Stimulated activated CD8-positive, alpha-beta memory T cell treated with anti-CD3 and anti-CD28 coated beads, Interleukin-4, amount 100 ng/mL, for 1 hour (primary cell): ENCODE data around the gene TM9SF4.

ENCODE experiments used
- DNase-seq, 2 donors: peaks; one replicate each; pipeline ENCODE4 v3.0.0-alpha.2; 2020; ENCODE audit warnings: low read depth in 2 of 2, low spot score in 1 of 2

The TM9SF4 gene

DNA sequence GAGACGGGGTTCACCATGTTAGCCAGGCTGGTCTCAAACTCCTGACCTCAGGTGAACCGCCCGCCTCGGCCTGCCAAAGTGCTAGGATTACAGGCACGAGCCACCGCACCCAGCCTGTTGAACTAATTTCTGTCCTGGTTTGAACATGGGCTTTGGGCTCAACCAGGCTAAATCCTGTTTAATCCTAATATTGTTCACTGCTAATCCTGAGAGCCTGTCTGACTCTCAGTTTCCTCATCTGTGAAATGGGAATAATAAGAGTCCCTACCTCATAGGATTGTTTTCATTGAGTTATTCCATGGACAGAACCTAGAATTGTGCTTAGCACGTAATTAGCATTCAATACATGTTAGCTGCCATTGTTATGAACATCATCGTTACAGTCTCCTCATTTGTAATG is 17.4 kb downstream of the TM9SF4 start:
- DNase-seq, result no peak

DNA sequence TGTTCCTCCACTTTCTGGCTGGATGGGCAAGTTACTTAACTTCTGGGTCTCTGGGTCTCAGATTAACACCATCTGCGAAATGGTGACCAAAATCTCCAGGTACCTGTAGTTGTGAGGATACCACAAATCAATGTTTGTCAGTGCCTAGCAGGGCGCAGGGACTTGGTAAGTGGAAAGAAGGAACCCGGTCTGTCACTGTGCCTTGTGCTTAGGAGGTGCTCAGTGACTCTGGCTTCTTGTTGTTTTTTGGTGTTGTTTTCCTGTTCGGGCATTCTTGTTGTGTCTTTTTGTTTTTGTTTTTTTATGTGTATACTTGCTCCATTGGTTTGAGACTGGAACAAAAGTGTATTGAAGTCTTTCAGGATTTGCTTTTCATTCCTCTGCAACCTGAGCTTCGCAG is 17.8 kb downstream of the TM9SF4 start:
- DNase-seq, result no peak

DNA sequence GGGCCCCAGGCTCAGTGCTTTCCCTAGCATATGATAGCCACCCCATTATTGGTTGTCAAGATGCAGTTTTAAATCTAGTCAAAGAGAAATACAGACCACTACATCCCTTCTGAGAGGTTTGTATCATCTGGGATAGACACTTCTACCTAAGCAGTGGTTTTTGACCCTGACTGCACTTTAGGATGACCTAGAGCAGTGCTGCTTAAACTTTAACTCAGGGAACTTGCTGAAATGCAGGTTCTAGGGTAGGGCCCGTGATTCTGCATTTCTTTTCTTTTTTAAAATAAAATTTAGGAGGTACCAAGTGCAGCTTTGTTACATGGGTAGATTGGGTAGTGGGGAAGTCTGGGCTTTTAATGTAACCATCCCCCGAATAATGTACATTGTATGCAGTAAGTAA is 18.7 kb downstream of the TM9SF4 start:
- DNase-seq, result no peak

DNA sequence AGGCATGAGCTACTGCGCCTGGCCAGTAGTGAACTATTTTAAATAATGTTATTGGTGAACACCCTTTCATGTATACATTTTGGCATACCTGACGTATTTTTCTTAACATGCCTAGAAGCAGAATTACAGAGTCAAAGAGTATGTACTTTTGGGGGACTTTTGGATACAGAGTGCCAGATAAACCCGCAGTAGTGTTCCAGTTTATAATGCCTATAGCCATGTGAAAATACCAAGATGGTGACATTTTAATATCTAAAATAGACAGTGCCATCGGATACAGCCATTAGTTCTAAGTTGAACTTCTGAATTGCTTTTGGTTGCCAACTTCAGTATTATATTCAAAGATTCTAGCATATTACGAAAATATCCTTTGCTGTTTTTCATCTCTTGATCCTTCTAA is 20.3 kb downstream of the TM9SF4 start:
- no peak for DNase-seq

DNA sequence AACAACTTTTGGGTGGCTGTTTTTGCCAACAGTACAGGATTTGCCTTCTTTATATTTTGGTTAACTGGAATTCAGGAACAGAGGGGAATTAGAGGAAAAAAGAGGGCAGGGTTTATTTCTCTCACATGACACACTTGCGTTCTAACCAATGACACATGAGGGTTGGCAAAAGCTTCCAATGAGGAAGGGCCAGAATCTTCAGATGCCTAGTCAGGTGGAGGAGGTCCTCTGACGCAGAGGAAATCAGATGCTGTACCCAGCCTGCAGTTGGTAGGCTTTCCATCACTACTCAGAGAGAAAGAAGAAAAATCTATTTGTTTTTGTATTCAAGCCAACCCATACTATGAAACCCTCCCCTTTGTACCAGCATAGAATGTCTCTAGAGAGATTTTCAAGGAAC is 20.8 kb downstream of the TM9SF4 start:
- no peak for DNase-seq

DNA sequence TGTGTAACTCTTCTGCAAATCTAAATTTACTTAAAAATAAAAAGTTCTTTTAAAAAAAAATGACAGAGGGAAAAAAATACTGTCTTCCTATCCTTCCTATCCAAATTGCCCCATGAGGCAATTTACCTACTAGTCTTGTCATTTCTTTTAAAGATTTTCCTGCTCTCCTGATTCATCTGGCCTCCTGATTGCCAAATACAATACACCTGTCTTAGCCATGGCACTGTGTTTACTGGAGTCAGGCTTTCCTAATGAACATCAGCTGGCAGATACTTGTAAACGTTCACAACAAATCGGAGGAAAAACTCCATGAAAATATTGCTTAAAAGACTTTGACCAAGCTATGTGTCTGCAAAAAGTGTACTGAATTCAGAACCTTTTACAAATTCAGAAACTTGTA is 21.5 kb downstream of the TM9SF4 start:
- no peak for DNase-seq

DNA sequence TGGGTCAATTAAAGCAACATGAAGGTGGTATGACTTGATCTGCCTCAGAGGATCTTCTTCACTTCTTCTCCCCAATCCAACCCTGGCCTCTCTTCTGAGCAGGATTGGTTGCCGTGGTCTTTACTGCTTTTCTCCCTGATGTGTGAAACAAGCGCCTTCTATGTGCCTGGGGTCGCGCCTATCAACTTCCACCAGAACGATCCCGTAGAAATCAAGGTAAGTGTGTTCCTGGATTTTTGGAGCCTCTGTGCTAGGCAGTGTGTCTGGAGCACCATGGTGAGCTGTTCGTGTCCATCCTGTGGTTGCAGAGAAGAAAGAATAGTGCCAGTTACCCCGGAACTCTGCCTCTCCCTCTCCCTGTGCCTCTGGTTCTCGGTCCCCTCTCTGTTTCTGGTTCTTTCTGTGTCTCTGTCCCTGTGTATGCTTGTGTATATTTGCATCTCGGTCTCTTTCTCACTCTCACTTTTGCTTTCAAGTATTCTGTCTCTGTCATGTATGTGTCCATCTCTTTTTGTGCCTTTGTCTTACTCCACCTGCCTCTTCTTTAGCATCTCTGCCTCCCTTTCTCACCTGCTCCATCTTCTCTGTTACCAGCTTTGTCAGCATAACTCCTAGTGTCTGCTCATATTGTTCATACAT is 23.5 kb downstream of the TM9SF4 start:
- DNase-seq, result no peak

DNA sequence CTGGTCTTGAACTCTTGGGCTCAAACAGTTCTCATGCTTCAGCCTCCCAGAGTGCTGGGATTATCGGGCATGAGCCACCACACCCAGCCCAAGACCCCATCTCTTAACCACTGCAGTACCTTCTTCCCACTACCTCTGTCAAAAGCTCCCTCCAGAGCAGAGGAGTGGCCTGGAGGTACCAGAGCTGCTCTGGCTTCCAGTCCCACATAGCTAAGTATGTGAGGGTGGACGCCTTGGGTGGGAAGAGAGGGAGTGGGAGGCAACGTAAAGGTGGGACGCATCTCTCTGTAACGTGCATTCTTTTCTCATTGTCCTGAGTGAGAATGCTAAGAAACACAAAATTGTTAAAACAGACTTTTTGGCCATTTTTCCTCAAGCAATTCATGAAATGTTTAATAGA is 24.5 kb downstream of the TM9SF4 start:
- DNase-seq, result no peak

DNA sequence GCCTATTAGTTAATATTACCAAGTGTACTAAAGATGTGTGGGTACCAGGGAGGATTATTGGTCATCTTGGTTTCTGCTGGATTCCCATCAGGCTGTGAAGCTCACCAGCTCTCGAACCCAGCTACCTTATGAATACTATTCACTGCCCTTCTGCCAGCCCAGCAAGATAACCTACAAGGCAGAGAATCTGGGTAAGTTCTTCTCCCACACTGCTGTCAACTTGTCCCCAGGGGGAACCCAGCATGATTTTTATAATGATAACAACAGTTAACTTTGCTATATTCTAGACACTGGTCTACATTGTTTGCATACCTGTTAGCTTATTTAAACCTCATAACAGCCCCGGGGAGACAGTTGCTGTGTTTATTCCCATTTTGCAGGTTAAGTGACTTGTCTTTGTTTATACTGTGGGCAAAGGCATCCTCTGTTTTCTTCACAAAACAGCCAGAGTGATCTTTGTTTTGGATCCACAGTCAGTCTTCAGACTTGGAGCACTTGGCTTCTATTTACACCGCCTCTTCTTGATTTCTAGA is 26.5 kb downstream of the TM9SF4 start:
- no peak for DNase-seq

DNA sequence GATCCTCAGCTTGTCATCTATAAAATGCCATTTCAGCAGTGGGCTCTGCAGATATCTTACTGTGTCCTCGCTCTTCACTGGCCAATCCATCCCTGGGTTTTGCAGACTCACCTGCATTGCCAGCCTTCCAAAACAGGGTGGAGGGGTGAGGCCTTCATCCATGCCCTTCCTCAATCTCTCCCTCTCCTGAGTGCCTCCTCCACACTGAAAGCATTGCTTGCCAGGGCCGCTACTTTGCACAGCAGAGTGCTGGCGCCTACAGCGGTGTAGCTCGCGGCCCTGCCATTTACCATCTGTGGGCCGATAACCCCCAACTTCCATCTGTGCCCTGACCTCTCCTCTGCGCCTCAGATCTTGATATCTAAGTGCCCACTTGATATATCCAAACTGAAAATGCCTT is 29.4 kb downstream of the TM9SF4 start:
- DNase-seq, result no peak

DNA sequence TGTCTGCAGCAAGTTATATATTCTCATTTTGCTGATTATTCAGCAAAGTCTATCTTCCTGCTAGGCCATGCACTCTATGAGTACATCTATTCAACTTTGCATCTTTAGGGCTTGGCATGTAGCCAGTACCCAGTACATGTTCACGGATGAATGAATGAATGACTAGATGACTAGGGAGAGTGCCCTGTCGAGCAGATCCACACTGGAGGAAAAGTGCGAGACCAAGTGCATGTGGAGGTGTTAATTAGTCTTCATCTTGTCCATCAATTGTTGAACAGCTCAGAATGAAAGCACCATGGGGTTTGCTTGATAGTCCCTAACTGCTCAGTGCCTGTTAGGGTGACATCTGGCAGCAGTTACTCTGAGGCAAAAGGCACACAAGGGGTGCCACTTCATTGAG is 30.4 kb downstream of the TM9SF4 start:
- no peak for DNase-seq

DNA sequence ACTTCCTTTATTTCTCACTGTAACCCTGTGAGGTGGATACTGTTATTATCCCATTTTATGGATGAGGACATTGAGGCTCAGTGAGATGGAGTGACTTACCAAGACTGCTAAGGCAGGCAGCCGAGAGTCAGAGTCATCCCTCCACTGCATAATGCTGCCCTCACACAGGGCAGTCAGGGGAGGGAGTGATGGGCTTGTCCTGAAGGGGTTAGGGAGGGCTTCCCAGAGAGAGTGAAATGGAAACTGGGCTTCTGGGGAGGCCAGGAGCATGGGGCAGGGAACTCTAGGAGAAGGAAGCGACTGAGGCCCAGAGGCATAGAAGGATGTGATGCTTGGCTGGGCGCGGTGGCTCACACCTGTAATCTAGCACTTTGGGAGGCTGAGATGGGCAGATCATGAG is 31.1 kb downstream of the TM9SF4 start:
- DNase-seq, result no peak

DNA sequence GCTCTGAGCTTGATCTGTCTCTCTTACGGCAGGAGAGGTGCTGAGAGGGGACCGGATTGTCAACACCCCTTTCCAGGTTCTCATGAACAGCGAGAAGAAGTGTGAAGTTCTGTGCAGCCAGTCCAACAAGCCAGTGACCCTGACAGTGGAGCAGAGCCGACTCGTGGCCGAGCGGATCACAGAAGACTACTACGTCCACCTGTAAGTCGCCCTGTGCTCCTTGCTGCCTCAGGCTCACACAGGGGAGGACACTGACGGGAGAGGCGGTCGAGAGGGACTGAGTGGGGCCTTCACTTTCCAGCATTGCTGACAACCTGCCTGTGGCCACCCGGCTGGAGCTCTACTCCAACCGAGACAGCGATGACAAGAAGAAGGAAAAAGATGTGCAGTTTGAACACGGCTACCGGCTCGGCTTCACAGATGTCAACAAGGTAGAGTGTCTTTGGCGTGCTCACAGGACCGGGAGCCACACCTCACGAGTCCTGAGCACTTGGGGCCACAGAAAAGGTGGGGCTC is 32.0 kb downstream of the TM9SF4 start:
- no peak for DNase-seq

DNA sequence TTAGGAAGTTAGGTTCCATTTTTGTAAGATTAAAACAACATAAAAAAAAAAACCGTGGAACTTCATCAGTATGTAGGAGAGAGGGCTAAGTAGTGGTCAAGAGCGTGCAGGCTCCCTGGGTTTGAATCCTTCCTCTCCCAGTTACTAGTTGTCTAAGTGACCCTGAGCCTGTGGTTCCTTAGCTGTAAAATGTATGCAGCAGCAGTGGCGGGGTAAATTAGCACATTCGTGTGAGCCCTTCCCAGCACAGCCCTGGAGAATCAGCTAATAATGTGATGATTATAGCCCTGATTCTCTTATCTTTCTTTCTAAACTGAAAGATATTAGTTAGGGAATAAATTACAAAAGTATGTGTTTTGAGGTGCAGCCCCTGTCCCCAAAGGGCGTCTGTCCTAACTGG is 32.6 kb downstream of the TM9SF4 start:
- DNase-seq, result no peak

DNA sequence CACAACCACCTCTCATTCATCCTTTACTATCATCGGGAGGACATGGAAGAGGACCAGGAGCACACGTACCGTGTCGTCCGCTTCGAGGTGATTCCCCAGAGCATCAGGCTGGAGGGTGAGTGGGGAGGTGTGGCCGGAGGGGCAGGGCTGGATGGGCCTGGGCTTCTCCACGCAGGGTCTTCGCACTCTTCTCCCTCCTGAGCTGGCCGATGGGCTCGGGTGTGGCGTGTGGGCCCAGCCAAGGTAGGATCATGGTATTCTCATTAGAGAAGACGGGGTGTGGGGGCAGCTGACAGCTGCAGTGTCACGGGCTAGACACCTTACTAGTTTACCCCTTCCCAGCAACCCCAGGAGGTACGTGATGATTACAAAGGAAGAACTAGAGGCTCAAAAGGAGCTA is 33.5 kb downstream of the TM9SF4 start:
- no peak for DNase-seq

DNA sequence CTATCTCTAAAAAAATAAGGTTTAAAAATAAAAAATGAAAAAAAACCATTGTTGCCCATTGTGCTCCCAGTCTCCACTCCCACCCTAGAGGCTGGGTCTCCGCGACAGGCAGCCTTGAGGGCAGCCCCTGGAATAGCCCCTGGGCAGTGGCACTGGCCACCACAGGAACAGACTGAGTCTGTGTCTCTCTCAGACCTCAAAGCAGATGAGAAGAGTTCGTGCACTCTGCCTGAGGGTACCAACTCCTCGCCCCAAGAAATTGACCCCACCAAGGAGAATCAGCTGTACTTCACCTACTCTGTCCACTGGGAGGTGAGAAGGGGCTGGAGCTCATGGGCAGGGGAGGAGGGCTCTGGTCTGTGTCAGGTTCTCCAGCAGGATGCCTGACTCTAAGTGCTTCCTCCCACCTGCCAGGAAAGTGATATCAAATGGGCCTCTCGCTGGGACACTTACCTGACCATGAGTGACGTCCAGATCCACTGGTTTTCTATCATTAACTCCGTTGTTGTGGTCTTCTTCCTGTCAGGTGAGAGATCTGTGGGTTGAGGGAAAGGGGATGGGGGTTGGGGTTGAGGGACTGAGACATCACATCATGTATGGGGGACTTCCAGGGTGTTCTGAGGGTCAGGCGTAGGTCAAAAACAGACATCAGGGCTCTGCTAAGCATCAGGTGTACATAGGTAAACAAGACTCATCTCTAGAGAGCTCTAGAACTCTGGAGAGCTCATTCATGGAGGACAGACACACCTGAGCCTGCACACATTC is 35.6 kb downstream of the TM9SF4 start:
- DNase-seq, result no peak

DNA sequence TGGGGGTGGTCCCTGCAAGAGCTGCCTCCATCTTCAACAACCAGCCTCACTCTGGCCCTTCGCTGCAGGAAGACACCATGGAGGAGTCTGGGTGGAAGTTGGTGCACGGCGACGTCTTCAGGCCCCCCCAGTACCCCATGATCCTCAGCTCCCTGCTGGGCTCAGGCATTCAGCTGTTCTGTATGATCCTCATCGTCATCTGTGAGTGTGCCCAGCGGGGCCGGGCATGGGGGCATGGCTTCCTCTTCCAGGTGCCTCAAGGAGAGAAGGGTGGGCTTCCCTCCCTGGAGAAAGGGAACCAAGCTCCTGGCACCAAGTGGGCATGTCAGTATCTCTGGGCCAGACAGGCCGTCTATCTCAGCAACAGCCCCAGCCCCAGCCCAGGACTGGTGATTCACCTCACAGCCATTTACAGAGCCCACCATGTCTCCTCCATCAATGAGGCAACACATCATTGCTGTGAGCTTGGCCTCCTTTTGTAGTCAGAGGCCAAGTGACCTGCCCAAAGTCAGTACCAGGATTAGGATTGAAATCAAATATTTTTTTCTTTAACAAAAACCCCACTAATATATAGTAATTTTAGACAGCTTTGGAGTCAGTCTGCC is 40.2 kb downstream of the TM9SF4 start:
- DNase-seq, result no peak

DNA sequence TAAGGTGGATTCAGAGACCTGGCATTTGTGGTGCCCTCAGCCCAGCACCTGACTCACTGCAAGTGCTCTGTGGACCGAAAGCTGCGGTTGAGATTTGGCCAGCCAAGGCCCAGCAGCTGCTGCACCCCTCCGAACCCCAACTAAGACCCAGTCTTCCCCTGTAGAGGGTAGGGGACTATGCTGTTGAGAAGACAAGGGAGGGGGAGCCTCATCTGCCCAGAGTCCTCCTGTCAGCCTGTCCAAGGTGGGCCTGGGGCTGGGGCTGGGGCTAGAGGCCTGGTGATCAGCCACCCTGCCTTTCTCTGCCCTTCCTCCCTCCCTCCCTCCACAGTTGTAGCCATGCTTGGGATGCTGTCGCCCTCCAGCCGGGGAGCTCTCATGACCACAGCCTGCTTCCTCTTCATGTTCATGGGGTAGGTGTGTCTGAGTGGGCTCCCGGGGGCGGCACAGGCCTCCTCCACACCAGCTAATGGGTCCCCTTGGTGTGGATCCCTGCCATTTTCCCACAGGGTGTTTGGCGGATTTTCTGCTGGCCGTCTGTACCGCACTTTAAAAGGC is 40.9 kb downstream of the TM9SF4 start:
- no peak for DNase-seq

DNA sequence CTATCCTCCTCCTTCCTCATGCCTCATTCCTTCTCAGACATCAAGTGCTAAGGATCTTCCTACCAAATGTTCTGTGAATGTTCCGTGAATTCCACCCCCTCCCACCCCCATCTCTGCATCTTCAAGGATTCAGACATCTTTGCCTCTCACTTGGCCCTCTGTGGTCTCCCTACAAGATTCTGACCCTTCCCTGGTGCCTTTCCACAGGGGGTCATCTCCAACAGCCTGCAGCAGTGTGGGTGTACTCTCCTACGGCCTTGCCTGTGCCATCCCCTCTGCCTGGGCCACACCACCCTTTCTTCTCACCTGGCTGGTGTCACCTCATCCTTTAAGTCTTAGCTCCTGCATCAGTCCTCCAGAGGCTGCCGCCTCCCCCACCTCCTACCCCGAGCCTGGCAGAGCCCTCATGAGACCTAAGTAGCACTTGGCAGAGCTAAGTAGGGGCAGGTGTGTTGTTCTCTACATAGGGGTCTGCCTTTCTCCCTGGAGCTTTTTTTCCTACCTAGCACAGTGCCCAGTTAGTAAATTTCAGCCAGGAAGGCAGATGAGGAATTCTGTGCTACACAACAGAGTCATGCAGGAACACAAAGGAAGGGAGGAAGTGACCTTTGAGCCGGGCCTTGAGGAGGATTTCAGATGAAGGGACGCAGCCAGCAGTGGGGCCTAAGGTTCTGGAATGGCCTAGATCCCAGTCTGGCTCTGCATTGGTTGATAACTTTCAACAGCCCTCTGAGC is 43.1 kb downstream of the TM9SF4 start:
- no peak for DNase-seq

DNA sequence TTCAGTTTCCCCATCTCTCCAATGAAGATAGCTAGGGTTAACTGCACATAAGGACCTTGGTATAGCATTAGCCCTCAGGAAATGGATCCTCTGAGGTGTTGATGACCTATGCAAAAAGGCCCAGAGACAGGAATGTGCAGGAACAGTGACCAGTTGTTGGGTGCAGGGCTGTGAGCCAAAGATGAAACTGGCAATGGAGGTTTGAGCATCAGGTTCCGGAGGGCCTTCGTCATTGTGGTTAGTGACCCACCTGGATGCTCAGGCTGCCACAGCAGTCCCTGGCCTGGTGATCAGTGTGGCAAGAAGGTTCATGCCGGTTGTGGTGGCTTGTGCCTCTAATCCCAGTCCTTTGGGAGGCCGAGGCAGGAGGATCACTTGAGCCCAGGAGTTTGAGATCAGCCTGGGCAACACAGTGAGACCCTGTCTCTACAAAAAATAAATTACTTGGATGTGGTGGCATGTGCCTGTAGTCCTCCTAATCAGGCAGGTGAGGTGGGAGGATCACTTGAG is 43.7 kb downstream of the TM9SF4 start:
- no peak for DNase-seq

DNA sequence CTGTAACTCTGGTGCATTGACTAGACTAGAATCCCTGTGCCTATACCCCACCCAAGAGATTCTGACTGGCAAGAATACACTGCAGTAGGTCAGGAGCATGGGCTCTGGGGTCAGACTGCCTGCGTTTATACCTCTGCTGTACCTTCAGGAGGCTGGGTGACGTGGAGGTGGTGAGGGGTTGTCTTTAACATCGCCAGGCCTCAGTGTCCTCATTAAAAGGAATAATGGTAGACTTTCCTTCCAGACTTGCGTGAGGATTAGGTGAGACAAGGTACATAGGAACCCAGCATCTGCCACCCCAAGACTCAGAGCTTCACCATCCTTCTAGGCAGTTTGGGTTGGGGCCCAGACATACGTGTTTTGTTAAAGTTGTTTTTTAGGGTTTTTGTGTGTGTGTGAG is 44.3 kb downstream of the TM9SF4 start:
- DNase-seq, result no peak
